DOHH2 (cell line): ENCODE data around the gene MYCN.

Source experiments
- H3F3A ChIP-seq: fragments of 200-600 bp; sonication (generic), shearing (Covaris generic); 2 replicates; pipeline ENCODE4 v1.6.0; 2016; ENCODE audit warnings: antibody characterized with exemption, mild to moderate bottlenecking; ENCODE audit not compliant: control insufficient read depth, insufficient read depth
- H3K27ac ChIP-seq: fragments of 200-600 bp; sonication (generic); 2 replicates; pipeline ENCODE4 v1.5.1; 2014; ENCODE audit warnings: low read depth, mild to moderate bottlenecking, low read length, moderate library complexity
- H3K27me3 ChIP-seq: fragments of 200-600 bp; sonication (generic); 2 replicates; pipeline ENCODE4 v1.6.1; 2014; ENCODE audit warnings: mild to moderate bottlenecking, low read length, mixed read lengths; ENCODE audit not compliant: control insufficient read depth
- H3K36me3 ChIP-seq: fragments of 200-600 bp; sonication (generic); 2 replicates; pipeline ENCODE4 v1.6.1; 2014; ENCODE audit warnings: mild to moderate bottlenecking, low read length, moderate library complexity, mixed read lengths; ENCODE audit not compliant: control insufficient read depth
- H3K4me1 ChIP-seq: fragments of 200-600 bp; sonication (generic); 2 replicates; pipeline ENCODE4 v1.6.1; 2014; ENCODE audit warnings: mild to moderate bottlenecking, low read length, mixed read lengths; ENCODE audit not compliant: control insufficient read depth
- H3K4me2 ChIP-seq: fragments of 200-600 bp; sonication (generic); 2 replicates; pipeline ENCODE4 v1.6.0; 2014; ENCODE audit warnings: mild to moderate bottlenecking, low read length, moderate library complexity
- H3K4me3 ChIP-seq: fragments of 200-600 bp; sonication (generic); 2 replicates; pipeline ENCODE4 v1.5.1; 2014; ENCODE audit warnings: mild to moderate bottlenecking, low read length, mixed read lengths
- H3K79me2 ChIP-seq: fragments of 200-600 bp; sonication (generic); 2 replicates; pipeline ENCODE4 v1.6.1; 2014; ENCODE audit warnings: mild to moderate bottlenecking, low read length, mixed read lengths; ENCODE audit not compliant: control insufficient read depth
- H3K9me2 ChIP-seq: fragments of 200-600 bp; sonication (generic); replicated peaks from 2 replicates; pipeline ENCODE4 v1.6.1; 2014; ENCODE audit warnings: mild to moderate bottlenecking, low read length, mixed read lengths; ENCODE audit not compliant: control insufficient read depth
- H3K9me3 ChIP-seq: fragments of 200-600 bp; sonication (generic); 2 replicates; pipeline ENCODE4 v1.6.1; 2014; ENCODE audit warnings: antibody characterized with exemption, low read length, mixed read lengths; ENCODE audit not compliant: control insufficient read depth, insufficient read depth
- H4K20me1 ChIP-seq: fragments of 200-600 bp; sonication (generic); 2 replicates; pipeline ENCODE4 v1.6.0; 2014; ENCODE audit warnings: low read depth, mild to moderate bottlenecking, antibody characterized with exemption, low read length, moderate library complexity; ENCODE audit not compliant: control insufficient read depth, insufficient read depth
- CTCF ChIP-seq: fragments of 200-600 bp; sonication (generic); IDR thresholded peaks from one replicate; pipeline ENCODE4 v1.5.1; 2014; ENCODE audit warnings: antibody characterized with exemption, mild to moderate bottlenecking, low read depth, low read length; ENCODE audit not compliant: poor library complexity, severe bottlenecking
- EZH2phosphoT487 ChIP-seq: fragments of 200-600 bp; sonication (generic); IDR thresholded peaks from 2 replicates; pipeline ENCODE4 v1.6.1; 2017; ENCODE audit warnings: borderline replicate concordance, mild to moderate bottlenecking, antibody characterized with exemption, low read length, moderate library complexity, mixed read lengths

Gene MYCN

GRCh38 chr2:15893085-15893484 lies 47.3 kb upstream of the MYCN start:
- Histone ChIP-seq H3K27ac (no peak overlapping the region), H3K27me3 (no peaks in the 10 kb centered on the region), H3K9me2 (no peaks in the 10 kb centered on the region), H3K4me3 (no peak overlapping the region), H3K79me2 (no peaks in the 10 kb centered on the region), H3K36me3 (no peaks in the 10 kb centered on the region), H3K4me2 (no peak overlapping the region), H3K4me1 (no peaks in the 10 kb centered on the region), H3F3A (no peaks in the 10 kb centered on the region), H3K9me3 (peaks cover 8% of the 10 kb centered on the region; the same call in 1 of the 2 replicates), H4K20me1 (no peaks in the 10 kb centered on the region)
- no peak for TF ChIP-seq EZH2phosphoT487
- TF ChIP-seq CTCF, result no peak

GRCh38 chr2:15893689-15894480 lies 46.5 kb upstream of the MYCN start:
- Histone ChIP-seq H3F3A (no peaks in the 10 kb centered on the region), H3K4me2 (no peak overlapping the region), H3K4me1 (no peaks in the 10 kb centered on the region), H3K27me3 (no peaks in the 10 kb centered on the region), H3K9me2 (no peaks in the 10 kb centered on the region), H3K79me2 (no peaks in the 10 kb centered on the region), H3K36me3 (no peaks in the 10 kb centered on the region), H4K20me1 (no peaks in the 10 kb centered on the region), H3K4me3 (no peak overlapping the region), H3K9me3 (peaks cover 10% of the 10 kb centered on the region; the same call in 1 of the 2 replicates), H3K27ac (no peak overlapping the region)
- TF ChIP-seq EZH2phosphoT487 (no peak), CTCF (no peak)

GRCh38 chr2:15894481-15895144 lies 45.7 kb upstream of the MYCN start:
- Histone ChIP-seq H3F3A (no peaks in the 10 kb centered on the region), H3K9me3 (peaks cover 10% of the 10 kb centered on the region; the same call in 1 of the 2 replicates), H3K36me3 (no peaks in the 10 kb centered on the region), H3K4me1 (no peaks in the 10 kb centered on the region), H3K27ac (no peak overlapping the region), H3K4me2 (no peak overlapping the region), H3K27me3 (no peaks in the 10 kb centered on the region), H4K20me1 (no peaks in the 10 kb centered on the region), H3K4me3 (no peak overlapping the region), H3K79me2 (no peaks in the 10 kb centered on the region), H3K9me2 (no peaks in the 10 kb centered on the region)
- TF ChIP-seq EZH2phosphoT487 (no peak), CTCF (no peak)
